HG02973 (cell line): ENCODE data around the gene HIVEP3.

Experiments
- ATAC-seq: cut with Tn5 transposase; IDR thresholded peaks from one replicate; pipeline ENCODE4 v1.9.1; 2021; ENCODE audit warnings: moderate library complexity; ENCODE audit not compliant: unreplicated experiment

HIVEP3 gene

DNA sequence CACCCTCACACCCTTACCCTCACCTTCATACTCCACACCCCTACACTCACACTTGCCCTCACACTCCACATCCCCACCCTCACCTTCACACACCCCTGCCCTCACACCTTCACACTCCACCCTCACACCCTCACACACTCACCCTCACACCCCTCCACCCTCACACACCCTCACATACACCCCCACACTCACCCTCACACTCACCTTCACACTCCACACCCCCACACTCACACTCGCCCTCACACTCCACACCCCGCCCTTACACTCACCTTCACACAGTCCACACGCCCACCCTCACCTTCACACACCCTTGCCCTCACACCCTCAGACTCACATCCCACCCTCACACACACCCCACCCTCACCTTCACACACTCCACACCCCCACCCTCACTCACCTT, 390.6 kb downstream of the HIVEP3 start:
- no peak for ATAC-seq

DNA sequence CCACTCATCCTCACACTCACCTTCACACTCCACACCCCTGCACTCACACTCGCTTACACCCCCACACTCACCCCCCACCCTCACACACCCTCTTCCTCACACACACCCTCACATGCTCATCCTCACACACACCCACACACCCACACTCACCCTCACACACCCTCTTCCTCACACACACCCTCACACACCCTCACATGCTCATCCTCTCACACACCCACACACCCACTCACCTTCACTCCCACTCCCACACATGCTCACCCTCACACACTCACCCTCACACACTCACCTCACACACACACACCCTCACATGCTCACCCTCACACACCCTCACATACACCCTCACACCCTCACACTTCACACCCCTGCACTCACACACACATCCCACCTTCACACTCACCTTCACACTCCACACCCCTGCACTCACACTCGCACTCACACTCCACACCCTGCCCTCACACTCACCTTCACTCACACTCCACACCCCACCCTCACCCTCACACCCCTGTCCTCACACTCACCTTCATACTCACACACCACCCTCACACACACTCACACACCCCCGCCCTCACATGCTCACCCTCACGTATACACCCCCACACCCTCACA, 391.7 kb downstream of the HIVEP3 start:
- no peak for ATAC-seq

DNA sequence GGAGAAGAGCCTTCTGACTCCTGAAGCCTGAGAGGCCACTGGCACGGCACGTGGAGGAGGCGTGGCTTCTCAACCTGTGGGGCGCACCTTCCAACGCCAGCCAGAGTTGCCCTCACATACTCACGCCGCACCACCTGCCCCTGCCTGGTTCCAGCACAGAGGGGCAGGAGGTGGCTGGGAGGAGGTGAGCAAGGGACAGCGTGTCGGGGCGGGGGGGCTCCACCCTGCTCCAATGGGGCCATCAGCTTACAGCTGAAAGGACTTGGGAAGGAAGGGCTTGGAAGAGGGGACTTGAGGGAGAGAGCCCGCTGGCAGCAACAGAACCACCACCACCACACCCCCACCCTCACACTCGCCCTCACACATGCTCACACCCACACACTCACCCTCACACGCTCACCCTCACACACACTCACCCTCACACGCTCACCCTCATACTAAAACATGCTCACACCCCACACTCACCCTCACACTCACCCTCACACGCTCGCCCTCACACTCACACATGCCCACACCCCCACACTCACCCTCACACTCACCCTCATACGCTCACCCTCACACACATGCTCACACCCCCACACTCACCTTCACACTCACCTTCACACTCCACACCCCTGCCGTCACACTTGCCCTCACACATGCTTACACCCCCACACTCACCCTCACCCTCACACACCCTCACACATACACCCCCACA, 392.7 kb downstream of the HIVEP3 start:
- no peak for ATAC-seq

DNA sequence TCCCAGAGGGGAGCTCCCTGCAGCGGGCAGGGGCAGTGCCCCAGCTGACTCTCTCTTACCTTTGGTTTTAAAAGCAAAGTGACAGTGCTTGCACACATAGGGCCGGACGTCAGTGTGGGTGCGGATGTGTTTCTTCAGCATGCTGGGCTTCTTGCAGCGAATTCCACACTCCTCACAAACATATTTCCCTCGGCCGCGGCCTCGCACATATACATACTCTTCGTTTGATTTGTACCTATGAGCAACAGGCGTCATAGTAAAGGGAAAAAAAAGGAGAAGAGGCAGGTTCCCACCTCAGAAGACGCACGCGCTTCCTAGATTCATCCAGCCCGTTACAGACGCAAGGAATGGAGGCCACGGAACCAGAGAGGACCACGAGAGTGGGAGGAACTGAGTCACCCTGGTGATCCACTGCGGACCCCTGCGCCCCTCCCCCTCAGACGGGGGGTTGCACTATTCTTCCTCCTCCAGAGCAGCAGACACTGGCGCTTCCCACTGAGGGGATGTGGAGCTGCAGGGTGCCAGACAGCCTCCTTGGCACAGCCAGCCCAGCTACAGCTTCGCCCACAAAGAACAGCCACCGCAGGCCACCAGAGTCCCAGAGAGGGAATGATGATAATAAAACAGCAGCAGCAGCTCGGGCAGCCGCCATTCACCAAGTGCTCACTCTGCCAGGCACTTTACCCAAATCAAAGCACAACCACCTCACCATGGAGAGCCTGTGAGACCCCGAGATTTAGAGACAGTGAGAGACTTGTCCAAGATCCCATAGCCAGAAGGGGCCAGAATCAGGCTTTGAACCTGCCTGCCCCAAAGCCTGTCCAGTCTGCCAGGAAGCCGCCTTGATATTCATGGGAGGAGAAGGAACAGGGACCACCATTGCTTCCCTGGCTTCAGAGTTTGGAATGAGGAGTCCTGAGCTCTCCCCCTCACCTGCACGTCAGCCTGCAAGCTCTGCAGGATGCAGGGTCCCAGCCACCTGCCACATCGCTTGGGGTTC, 393.7 kb downstream of the HIVEP3 start:
- ATAC-seq, result no peak

DNA sequence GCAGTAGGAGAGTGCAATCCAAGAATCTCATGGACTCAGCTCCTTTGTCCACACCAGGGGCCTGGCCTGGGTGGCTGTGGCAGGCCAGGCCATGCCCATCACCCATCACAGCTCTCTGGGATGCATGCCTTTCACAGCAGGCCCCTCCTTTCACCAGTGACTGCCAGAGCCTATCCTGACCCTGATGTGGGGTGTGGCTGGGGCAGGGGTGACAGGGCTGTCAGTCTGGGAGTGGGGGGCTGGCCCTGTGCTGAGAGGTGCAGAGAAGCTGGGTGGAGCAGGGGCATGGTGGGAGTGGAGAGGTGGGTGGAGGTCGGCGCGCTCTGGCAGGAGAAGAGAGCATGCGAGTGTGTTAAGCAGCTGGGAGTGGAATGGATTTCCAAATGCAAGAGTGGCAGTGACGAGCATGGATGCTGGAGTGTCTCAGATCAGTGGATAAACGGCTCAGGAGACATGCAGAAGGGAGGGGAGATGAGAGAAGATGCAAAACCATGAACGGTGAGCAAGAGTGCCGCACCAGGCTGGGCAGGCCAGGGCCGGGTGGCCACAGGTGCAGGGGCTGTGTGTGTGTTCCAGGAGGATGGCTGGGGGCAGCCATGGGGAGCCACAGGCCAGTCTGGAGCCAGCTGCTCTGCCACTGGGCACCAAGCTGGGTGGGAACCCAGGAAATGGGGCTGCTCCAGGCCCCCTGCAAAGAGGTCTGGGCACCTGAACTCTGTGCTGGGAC, 394.6 kb downstream of the HIVEP3 start:
- no peak for ATAC-seq

DNA sequence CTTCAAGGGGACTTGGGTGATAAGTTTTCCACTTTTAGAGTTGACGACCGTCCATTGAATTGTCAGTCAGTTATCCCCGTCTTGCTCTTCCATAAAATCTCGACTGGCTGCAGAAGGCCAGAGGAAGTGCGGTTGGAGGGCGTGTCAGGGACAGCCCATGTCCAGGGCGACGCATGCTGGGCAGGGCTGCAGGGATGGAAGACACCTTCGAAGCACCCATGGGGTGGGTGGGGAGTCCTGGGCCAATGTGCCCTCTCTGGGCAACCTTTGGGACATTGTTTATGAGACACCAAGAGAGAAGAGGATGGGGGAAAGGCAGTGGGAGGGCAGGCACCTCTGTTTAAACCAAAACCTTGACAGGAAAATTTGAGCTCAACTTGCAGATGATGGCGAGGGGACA, 395.7 kb downstream of the HIVEP3 start:
- no peak for ATAC-seq

DNA sequence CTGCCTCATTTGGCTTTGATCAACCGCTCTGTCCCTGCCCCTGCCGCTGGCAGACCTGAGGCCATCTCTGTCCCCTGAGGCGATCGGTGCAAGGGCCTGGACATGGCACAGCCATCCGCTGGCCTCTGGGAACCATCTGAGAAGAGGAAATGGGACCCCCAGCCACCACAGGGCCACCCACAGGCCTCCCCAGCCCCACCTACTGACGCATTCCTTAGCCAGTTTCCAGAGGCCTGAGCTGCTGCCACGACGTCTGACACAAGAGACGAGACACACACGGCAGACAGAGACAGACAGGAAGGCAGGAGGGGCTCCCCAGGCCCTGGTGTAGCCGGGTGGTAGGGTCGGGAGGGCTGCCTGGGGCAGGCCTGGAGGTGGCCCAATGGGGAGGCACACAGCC, 397.0 kb downstream of the HIVEP3 start:
- ATAC-seq, result no peak

DNA sequence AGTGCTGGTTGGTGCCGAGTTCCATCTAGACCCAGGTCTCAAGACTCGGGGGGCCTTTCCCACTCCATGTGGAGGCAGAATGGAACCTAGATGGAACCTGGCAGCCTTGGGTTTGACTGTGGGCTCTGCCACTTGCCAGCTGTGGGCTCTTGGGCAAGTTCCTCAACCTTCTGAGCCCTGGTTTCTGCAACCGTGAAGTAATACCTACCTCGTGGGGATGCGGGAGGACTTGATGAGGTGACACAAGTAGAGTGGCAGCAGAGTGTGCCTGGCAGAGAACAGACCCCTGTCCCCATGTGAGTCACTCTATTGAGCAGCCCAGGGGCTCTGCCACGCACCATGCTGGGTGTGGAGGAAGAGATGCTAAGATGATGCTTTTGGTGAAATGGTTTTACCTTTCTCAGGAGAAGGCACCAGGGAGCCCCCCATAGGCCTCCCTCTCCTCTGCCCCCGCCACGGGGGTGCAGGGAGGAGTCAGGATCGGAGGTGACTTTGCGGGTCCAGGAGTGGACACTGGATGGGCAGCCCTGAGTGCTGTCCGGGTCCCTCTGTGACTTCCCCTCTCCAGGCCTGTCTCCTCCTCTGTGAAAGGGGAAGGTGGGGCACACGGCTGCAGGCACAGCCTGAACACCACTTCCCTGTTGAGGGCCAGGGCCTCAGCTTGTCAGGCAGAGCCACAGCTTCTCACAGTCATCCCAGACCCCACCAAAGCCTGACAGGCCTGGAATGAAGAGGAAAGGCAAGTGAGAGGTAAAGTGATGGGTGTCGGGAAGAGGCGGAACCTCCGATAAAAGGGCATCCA, 397.6 kb downstream of the HIVEP3 start:
- no peak for ATAC-seq

DNA sequence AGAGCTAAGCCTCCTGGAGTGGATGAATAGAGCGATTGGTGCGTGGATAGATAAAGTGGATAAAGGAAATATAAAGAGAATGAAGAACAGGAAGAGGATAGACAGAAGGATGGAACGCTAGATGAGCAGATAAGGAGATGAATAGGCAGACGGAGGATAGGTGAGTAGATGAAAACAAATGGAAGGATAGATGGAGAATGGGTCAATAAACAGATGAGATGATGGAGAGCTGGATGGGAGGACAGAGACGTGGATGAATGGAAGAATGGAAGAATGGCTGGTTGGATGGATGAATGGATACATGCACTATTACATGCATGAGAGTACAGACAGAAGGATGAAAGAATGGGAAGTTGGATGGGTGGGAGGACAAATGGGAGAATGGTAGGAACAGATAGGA, 399.1 kb downstream of the HIVEP3 start:
- no peak for ATAC-seq

DNA sequence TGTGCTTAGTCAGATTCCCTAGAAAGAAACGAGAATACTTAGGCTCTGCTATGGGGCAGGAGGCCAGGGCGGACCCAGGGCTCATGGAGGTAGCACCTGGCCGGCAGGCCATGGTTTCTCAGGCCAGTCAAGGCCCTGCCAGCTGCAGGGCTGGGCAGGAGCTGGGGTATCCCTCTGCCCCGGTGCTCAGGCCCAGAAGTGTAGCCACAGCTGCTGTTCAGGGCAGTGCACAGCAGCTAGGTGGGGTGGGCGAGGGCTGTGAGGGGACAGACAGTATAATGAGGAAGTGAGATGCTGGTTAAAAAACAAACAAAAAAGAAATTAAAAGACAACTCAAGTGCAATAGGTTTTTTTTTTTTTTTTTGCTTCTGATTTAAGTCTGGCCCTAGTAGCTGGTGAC, 400.3 kb downstream of the HIVEP3 start:
- ATAC-seq, result no peak

DNA sequence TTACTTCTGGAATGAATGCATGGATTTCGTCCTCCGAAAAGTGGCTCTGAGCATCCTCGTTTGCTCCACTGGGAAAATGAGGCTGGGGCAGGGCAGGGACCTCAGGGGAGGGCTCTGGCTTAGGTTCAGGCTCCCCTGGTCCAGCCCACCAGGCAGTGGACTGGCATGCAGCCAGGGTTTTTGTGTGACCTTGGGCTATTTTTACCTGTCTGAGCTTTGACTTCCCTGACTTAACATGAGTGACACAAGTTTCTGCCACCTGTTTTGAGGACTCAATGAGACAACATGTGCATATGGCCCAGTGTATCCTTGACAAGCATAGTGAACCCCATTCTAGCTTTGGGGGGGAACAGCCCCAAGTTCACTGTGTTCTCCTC, 401.7 kb downstream of the HIVEP3 start:
- no peak for ATAC-seq

DNA sequence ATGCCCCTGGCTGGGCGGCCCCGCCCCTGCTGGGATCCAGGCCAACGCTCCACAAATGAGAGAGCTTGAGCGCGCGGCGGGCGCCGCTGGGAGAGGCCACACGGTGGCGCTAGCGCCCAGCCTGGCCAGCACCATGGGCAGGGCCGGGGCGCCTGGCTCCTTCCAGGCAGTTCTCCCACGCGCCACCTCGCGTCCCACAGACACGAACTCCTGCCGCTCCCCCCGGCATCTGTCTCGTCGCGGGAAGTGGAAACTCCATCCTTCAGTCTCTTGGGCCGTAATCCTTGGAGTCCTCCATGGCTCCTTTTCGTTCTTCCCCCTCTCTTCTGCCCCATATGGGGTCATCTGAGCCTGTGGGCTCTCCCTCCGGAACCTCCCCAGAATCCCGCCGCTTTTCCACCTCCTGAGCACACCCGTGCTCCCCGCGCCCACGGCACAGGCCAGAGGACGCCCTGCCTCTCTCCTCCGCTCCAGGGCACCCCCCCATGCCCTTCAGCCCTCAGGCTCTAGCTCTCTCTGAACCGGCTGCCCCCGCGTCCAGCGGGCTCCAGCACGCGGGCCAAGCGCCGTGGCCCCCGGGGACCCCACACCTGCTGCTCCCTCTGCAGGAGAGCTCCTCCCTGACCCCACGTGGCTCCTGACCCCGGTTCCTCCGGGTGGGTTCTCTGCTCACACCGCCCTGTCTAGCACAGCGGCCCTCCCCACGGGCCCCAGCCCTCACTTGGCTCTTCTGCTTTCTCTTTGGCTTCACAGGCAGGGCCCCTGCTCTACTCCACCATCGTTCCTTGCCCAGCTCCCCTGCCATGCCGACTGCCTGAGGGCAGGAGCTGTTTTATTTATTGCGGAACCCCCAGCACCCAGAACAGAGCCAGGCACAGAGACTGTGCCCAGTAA, 402.3 kb downstream of the HIVEP3 start:
- ATAC-seq, result peak; percentile 79

DNA sequence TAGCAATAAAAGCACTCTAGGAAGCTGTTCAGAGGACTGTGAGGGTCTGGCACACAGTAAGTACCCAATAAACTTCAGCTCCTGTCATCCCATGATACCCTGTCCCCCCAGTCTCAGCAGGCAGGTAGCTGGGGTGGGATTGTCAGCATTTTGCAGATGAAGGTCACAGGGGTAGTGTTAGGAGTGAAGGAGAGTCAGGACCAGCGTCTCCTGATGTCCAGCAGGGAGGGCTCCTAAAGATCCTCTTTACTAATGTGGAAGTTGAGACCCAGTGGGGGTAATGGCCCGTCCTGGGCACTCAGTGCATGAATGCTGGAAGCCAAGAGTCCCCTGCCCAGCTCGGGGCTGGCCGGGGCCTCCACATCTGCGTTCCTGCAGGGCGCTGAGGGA, 402.9 kb downstream of the HIVEP3 start:
- no peak for ATAC-seq

DNA sequence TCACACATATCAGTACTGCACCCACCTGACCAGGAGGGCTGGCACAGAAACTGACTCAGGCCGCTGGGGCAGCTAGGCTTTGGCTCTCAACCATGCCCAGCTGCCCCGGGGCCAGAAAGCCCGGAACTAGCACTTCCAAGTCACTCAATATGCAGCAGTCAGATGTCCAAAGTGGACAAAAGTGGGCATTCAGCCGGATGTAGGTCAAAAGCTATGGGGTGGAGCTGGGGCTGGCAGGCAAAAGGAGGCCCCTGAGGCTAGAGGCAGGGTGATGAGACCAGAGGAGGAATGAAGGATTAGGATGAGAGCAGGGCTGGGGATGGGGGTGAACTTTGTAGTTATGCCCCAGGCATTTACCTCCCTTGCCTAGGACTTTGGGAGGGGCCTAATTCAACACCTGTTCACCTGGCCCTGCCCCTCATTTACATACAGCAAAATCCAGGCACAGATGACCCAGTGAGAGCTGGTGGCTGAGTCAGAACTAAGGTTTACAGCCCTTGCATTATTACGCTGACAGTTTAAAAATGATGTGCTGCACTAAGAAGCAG, 403.5 kb downstream of the HIVEP3 start:
- no peak for ATAC-seq

DNA sequence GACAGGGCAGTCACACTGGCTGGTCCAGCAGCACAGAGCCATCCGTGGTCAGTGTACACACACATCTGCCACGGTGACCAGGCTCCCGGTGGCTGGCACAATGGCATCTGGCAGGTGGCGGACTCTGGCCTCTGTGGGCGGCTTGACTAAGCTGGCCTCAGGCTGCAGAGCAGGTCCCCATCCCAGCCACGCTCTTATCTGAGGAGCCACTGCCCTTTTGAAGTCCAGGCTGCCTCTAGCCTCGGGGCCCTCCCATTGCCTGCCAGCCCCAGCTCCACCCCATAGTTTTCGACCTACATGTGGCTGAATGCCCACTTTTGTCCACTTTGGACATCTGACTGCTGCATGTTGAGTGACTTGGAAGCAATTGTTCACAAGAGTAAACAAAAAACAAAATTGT, 404.3 kb downstream of the HIVEP3 start:
- ATAC-seq, result no peak

DNA sequence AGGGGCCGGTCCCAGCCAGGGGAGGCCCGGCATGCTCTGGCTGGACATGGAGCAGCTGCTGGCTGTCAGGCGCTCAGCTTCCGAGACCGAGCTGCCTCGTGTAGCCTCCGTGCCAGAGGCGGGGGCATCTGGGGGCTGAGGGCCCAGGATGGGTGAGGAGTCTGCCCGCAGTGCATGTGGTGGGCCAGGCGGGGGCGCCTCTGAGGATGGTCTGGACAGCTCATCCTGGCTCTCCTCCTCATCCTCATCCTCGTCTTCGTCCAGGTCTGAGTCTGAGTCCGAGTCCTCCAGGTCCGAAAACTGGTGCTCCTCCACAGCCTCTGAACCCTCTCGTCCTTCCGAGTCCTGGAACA, 405.4 kb downstream of the HIVEP3 start:
- no peak for ATAC-seq

DNA sequence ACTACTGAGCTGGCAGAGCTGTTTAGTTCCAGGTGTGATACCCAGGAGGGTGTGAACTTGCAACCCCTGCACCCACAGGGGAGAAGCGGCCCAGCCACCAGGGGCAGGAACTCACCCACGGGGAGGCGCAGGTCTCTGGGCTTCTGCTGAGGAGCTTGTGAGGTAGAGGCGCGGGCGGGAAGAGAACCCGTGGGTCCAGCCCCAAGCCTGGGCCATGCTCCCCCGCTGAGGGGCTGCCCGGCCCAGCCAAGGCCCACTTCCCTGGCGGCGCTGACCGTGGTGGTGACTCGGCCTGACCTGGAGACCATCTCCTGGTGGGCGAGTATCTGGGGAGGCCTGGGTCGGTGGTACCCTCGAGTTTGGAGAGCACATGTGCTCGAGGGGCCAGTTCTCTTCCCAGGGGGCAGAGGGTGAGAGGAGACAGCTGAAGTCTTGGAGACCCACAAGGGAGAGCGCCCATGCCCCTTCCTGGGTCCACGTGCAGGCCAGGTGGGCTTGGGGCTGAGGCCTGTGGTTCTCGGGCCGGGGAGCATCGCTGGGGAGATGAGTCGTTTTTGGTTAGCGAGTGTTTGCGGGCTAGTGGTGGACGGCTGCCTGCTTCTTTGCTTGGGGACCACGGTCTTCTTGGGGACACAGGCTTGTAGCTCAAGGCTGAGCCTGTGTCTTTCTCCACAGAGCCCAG, 405.9 kb downstream of the HIVEP3 start:
- ATAC-seq, result no peak

DNA sequence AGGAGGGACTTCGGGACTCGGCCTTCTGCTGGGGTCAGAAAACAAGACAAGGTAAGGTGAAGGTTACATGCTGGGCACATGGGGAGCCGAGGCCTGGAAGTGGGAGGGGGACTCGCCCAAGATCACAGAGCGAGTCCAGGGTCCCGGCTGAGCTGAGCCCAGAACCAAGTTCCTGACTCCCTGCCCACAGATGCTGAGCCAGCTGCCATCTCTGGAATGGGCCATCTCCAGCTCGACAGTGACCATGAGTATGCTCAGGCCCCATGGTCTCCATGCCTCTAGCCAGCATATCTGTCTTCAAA, 407.5 kb downstream of the HIVEP3 start:
- ATAC-seq, result no peak
